ENCODE results near the gene PAK1IP1. TPM values are rescaled to one million over a fixed set of nuclear protein-coding genes. Genes with fewer than 3 reads are reported as not detected.

PAK1IP1 gene
- total RNA-seq, 1 experiment from 2014 or later = 34.0 TPM

DNA sequence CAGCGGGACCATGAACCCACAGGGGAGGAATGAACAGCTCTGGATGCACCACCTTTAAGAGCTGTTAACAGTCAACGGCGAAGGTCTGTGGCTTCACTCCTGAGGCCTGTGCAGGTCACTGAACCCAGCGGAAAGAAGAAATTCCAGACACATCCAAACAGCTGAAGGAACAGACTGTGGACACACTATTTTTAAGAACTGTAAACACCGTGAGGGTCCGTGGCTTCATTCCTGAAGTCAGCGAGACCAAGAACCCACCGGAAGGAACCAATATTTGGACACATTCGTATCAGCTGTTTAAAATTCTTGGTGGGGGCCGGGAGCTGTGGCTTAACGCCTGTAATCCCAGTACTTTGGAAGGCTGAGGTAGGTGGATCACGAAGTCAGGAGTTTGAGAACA is 47.5 kb downstream of the PAK1IP1 start:
- no peak for TF ChIP-seq EZH2 (IDR thresholded peaks at IDR 0.05; ENCODE audit: low read length, unreplicated experiment)
- TF ChIP-seq CTCF (conservative IDR thresholded peaks at IDR 0.05; ENCODE audit: low read depth, low read length) = no peak
- TF ChIP-seq EZH2phosphoT487 (IDR thresholded peaks at IDR 0.05; ENCODE audit: borderline replicate concordance, low read length) = no peak

DNA sequence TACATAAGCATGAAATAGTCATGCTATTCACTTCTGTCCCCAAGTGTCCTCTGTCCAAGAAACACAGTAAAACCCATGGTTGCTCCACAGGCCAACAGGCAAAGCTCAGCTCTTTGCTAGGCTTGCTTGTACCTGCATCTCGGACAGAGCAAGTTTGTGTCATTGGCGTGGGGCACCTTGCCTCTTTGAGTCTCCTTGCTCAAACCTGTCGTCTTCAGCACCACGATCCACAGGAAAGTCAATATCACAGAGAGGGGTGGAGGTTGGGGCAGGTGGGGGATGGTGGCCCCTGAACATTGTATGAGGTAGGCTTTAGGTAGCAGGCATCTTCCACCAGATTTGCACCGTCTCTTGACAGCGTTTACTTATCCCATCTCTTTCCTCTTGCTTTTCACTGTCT is 48.7 kb downstream of the PAK1IP1 start:
- peaks cover 10% of the 10 kb centered on the region for H3K79me2 ChIP-seq (ENCODE audit: low read length)
- ATAC-seq (no peak), DNase-seq (no peak)
- TF ChIP-seq EZH2 (IDR thresholded peaks at IDR 0.05; ENCODE audit: low read length, unreplicated experiment) (no peak), CTCF (conservative IDR thresholded peaks at IDR 0.05; ENCODE audit: low read depth, low read length) (no peak), EZH2phosphoT487 (IDR thresholded peaks at IDR 0.05; ENCODE audit: borderline replicate concordance, low read length) (no peak)
- H2AFZ ChIP-seq (ENCODE audit: low read length) = no peak overlapping the region
- no peak overlapping the region for H3K4me3 ChIP-seq (ENCODE audit: low read length)
- H3K27me3 ChIP-seq (ENCODE audit: low read length) = no peaks in the 10 kb centered on the region
- H3K9me2 ChIP-seq (replicated peaks; ENCODE audit: low read length) = no peaks in the 10 kb centered on the region
- H3K9me3 ChIP-seq (ENCODE audit: low read length) = no peaks in the 10 kb centered on the region
- no peak overlapping the region for H3K4me2 ChIP-seq (ENCODE audit: low read length)
- H3K4me1 ChIP-seq (ENCODE audit: insufficient read depth, low read length) = peaks cover 12% of the 10 kb centered on the region
- POLR2A ChIA-PET (ENCODE audit: unreplicated experiment) = no interaction called here
- intact Hi-C loops (cut with micrococcal nuclease) = no loop called here
- H3K27ac ChIP-seq (ENCODE audit: low read length) = no peak overlapping the region
- no peaks in the 10 kb centered on the region for H3F3A ChIP-seq (ENCODE audit: low read length, unreplicated experiment)
- no peaks in the 10 kb centered on the region for H3K36me3 ChIP-seq (ENCODE audit: low read depth, low read length)
- no peaks in the 10 kb centered on the region for H4K20me1 ChIP-seq (ENCODE audit: low read length)
- CTCF ChIA-PET = no interaction called here
- no TSS peak for BruUV-seq (replicated peaks)
- no peak overlapping the region for H3K9ac ChIP-seq (ENCODE audit: low read length)

More for the DNA sequence above, 47.5 kb downstream of the PAK1IP1 start:
- no peaks in the 10 kb centered on the region for H3K9me2 ChIP-seq (replicated peaks; ENCODE audit: low read length)
- intact Hi-C loops (cut with micrococcal nuclease) = no loop called here
- no peaks in the 10 kb centered on the region for H3K36me3 ChIP-seq (ENCODE audit: low read depth, low read length)
- no peak overlapping the region for H3K9ac ChIP-seq (ENCODE audit: low read length)
- no peak overlapping the region for H3K27ac ChIP-seq (ENCODE audit: low read length)
- no peak overlapping the region for H3K4me3 ChIP-seq (ENCODE audit: low read length)
- POLR2A ChIA-PET (ENCODE audit: unreplicated experiment) = no interaction called here
- H2AFZ ChIP-seq (ENCODE audit: low read length) = no peak overlapping the region
- H3K4me2 ChIP-seq (ENCODE audit: low read length) = no peak overlapping the region
- H3K9me3 ChIP-seq (ENCODE audit: low read length) = no peaks in the 10 kb centered on the region
- ATAC-seq (no peak), DNase-seq (no peak)
- H4K20me1 ChIP-seq (ENCODE audit: low read length) = no peaks in the 10 kb centered on the region
- CTCF ChIA-PET = no interaction called here
- H3K79me2 ChIP-seq (ENCODE audit: low read length) = no peaks in the 10 kb centered on the region
- H3K4me1 ChIP-seq (ENCODE audit: insufficient read depth, low read length) = peaks cover 9% of the 10 kb centered on the region
- BruUV-seq (replicated peaks) = no TSS peak
- no peaks in the 10 kb centered on the region for H3K27me3 ChIP-seq (ENCODE audit: low read length)
- H3F3A ChIP-seq (ENCODE audit: low read length, unreplicated experiment) = no peaks in the 10 kb centered on the region

DNA sequence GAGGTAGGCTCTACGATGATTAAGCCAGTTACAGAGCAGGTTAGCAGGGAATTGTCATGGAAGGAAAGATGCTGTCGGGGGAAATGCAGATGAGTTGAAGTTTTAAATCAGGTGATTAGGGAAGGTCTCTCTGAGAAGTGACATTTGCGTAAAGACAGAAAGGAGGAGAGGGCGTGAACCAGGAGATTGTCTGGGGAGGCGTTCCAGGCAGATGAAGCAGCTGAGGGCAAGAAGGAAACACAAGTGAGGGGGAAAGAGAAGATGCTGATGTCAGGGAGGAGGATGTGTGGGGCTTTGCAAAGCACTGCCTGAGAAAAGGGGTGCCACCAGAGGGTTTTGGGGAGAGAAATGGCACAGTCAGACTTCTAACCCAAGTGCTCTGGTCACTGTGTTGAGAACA is 50.3 kb downstream of the PAK1IP1 start:
- H3K27me3 ChIP-seq (ENCODE audit: low read length) = no peaks in the 10 kb centered on the region
- 0 out of 2 replicates have a peak, but pooled peaks cover 2% of the 10 kb centered on the region for H3K36me3 ChIP-seq (ENCODE audit: low read depth, low read length)
- no peaks in the 10 kb centered on the region for H3F3A ChIP-seq (ENCODE audit: low read length, unreplicated experiment)
- no peak for TF ChIP-seq EZH2phosphoT487 (IDR thresholded peaks at IDR 0.05; ENCODE audit: borderline replicate concordance, low read length)
- TF ChIP-seq EZH2 (IDR thresholded peaks at IDR 0.05; ENCODE audit: low read length, unreplicated experiment) = no peak
- TF ChIP-seq CTCF (conservative IDR thresholded peaks at IDR 0.05; ENCODE audit: low read depth, low read length) = no peak
- no peaks in the 10 kb centered on the region for H4K20me1 ChIP-seq (ENCODE audit: low read length)
- peaks cover 25% of the 10 kb centered on the region for H3K4me1 ChIP-seq (ENCODE audit: insufficient read depth, low read length)
- no peak overlapping the region for H3K27ac ChIP-seq (ENCODE audit: low read length)
- H3K4me3 ChIP-seq (ENCODE audit: low read length) = no peak overlapping the region
- H3K9ac ChIP-seq (ENCODE audit: low read length) = no peak overlapping the region
- H2AFZ ChIP-seq (ENCODE audit: low read length) = no peak overlapping the region
- H3K79me2 ChIP-seq (ENCODE audit: low read length) = peaks cover 26% of the 10 kb centered on the region
- no peaks in the 10 kb centered on the region for H3K9me3 ChIP-seq (ENCODE audit: low read length)
- no peak for DNase-seq
- ChIA-PET CTCF (no interaction called here), POLR2A (ENCODE audit: unreplicated experiment) (no interaction called here)
- BruUV-seq (replicated peaks) = no TSS peak
- ATAC-seq = no peak
- no peaks in the 10 kb centered on the region for H3K9me2 ChIP-seq (replicated peaks; ENCODE audit: low read length)
- no peak overlapping the region for H3K4me2 ChIP-seq (ENCODE audit: low read length)
- intact Hi-C loops (cut with micrococcal nuclease) = no loop called here
